GM23338 (cell line): ENCODE results near the gene UBAC1.

ENCODE experiments used
- CREB1 ChIP-seq: fragments of 250-450 bp; sonication (Bioruptor Pico); IDR thresholded peaks from 2 replicates; pipeline ENCODE4 v1.5.0; 2020; ENCODE audit warnings: low read depth, mild to moderate bottlenecking, moderate library complexity
- EZH2 ChIP-seq: fragments of 200-600 bp; sonication (generic); IDR thresholded peaks from one replicate; pipeline ENCODE4 v1.8.0; 2017; ENCODE audit warnings: antibody characterized with exemption, mild to moderate bottlenecking, low read depth; ENCODE audit not compliant: unreplicated experiment
- EZH2phosphoT487 ChIP-seq: fragments of 200-600 bp; sonication (generic); IDR thresholded peaks from one replicate; pipeline ENCODE4 v1.8.1; 2018; ENCODE audit warnings: antibody characterized with exemption; ENCODE audit not compliant: unreplicated experiment
- JUNB ChIP-seq: IDR thresholded peaks from one replicate; pipeline ENCODE4 v1.6.1; 2016; ENCODE audit warnings: antibody characterized with exemption; ENCODE audit not compliant: unreplicated experiment
- POLR2AphosphoS5 ChIP-seq: IDR thresholded peaks from 2 replicates; pipeline ENCODE4 v1.6.1; 2016; ENCODE audit warnings: antibody characterized with exemption, low read depth
- STAT1 ChIP-seq: IDR thresholded peaks from one replicate; pipeline ENCODE4 v1.6.1; 2016; ENCODE audit warnings: antibody characterized with exemption; ENCODE audit not compliant: unreplicated experiment
- ZNF114 ChIP-seq: fragments of 250-450 bp; sonication (Bioruptor Pico); IDR thresholded peaks from 2 replicates; pipeline ENCODE4 v1.5.0; 2020; ENCODE audit warnings: mild to moderate bottlenecking, moderate library complexity
- TF ChIP-seq, protein P1 (sequence below), 2 experiments: fragments of 200-600 bp in 1 of 2; sonication (generic) in 1 of 2; conservative IDR thresholded peaks; 2 replicates each; pipeline versions ENCODE4 v1.5.1 to v1.6.1; 2016 to 2017; ENCODE audit warnings: antibody characterized with exemption in 2 of 2, low read depth in 2 of 2, mild to moderate bottlenecking in 2 of 2, moderate library complexity in 1 of 2
- TF ChIP-seq, protein P2 (sequence below): IDR thresholded peaks from one replicate; pipeline ENCODE4 v1.6.1; 2018; ENCODE audit warnings: antibody characterized with exemption; ENCODE audit not compliant: unreplicated experiment
- TF ChIP-seq, protein P3 (sequence below): IDR thresholded peaks from 2 replicates; pipeline ENCODE4 v1.6.1; 2016; ENCODE audit warnings: antibody characterized with exemption

DNA sequence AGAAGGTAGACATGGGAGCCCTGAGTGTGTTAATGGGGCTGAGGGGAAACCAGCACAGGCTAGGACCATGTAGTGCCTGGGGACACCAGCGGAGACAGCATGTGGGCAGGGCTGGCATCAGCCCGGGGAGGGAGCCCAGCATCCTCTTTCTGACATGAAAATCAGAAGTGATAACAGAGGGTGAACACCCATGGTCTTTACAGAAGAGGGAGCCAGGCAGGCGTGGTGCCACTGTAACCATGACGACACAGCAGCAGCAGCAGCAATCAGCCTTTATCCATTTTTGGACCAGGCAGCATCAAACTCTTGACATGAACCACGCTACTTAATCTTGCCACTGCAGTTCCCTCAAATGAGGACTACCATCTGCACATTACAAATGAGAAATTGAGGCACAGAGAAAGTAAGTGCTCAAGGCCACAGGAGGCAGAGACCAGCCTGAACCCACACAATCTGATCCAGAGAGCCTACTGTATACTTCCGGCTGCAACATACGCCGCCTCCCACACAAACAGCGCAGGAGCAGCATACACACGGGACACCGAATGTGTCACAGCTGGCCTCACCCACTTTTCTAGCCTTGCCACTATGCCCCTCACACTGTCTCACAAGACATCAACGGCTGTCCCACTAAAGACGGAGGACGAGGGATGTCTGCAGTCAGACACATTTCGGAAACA lies 77.6 kb downstream of the UBAC1 start:
- TF ChIP-seq, protein P1, sequence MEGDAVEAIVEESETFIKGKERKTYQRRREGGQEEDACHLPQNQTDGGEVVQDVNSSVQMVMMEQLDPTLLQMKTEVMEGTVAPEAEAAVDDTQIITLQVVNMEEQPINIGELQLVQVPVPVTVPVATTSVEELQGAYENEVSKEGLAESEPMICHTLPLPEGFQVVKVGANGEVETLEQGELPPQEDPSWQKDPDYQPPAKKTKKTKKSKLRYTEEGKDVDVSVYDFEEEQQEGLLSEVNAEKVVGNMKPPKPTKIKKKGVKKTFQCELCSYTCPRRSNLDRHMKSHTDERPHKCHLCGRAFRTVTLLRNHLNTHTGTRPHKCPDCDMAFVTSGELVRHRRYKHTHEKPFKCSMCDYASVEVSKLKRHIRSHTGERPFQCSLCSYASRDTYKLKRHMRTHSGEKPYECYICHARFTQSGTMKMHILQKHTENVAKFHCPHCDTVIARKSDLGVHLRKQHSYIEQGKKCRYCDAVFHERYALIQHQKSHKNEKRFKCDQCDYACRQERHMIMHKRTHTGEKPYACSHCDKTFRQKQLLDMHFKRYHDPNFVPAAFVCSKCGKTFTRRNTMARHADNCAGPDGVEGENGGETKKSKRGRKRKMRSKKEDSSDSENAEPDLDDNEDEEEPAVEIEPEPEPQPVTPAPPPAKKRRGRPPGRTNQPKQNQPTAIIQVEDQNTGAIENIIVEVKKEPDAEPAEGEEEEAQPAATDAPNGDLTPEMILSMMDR (conservative IDR thresholded peaks at IDR 0.05; ENCODE audit: low read depth in 2 of 2), result no peak
- TF ChIP-seq, protein P2, sequence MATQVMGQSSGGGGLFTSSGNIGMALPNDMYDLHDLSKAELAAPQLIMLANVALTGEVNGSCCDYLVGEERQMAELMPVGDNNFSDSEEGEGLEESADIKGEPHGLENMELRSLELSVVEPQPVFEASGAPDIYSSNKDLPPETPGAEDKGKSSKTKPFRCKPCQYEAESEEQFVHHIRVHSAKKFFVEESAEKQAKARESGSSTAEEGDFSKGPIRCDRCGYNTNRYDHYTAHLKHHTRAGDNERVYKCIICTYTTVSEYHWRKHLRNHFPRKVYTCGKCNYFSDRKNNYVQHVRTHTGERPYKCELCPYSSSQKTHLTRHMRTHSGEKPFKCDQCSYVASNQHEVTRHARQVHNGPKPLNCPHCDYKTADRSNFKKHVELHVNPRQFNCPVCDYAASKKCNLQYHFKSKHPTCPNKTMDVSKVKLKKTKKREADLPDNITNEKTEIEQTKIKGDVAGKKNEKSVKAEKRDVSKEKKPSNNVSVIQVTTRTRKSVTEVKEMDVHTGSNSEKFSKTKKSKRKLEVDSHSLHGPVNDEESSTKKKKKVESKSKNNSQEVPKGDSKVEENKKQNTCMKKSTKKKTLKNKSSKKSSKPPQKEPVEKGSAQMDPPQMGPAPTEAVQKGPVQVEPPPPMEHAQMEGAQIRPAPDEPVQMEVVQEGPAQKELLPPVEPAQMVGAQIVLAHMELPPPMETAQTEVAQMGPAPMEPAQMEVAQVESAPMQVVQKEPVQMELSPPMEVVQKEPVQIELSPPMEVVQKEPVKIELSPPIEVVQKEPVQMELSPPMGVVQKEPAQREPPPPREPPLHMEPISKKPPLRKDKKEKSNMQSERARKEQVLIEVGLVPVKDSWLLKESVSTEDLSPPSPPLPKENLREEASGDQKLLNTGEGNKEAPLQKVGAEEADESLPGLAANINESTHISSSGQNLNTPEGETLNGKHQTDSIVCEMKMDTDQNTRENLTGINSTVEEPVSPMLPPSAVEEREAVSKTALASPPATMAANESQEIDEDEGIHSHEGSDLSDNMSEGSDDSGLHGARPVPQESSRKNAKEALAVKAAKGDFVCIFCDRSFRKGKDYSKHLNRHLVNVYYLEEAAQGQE, result no peak
- no peak for TF ChIP-seq STAT1
- TF ChIP-seq JUNB, result no peak
- no peak for TF ChIP-seq POLR2AphosphoS5
- TF ChIP-seq EZH2, result no peak
- no peak for TF ChIP-seq EZH2phosphoT487
- TF ChIP-seq, protein P3, sequence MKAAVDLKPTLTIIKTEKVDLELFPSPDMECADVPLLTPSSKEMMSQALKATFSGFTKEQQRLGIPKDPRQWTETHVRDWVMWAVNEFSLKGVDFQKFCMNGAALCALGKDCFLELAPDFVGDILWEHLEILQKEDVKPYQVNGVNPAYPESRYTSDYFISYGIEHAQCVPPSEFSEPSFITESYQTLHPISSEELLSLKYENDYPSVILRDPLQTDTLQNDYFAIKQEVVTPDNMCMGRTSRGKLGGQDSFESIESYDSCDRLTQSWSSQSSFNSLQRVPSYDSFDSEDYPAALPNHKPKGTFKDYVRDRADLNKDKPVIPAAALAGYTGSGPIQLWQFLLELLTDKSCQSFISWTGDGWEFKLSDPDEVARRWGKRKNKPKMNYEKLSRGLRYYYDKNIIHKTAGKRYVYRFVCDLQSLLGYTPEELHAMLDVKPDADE, result no peak
- TF ChIP-seq CREB1 (CRISPR knock-in tag), result no peak
- TF ChIP-seq ZNF114, result no peak
